SK-N-SH (cell line): ENCODE measurements around the gene TIE1. TPM values are rescaled to one million over a fixed set of nuclear protein-coding genes. Genes with fewer than 3 reads are reported as not detected.

Experiments
- CTCF ChIA-PET: fragments of 300-600, 350-600 bp; formaldehyde crosslinking; extraction: SDS; loops from one replicate; lab custom pipeline; 2021; lab: Yijun Ruan, JAX
- POLR2A ChIA-PET: fragments of 350-600 bp; sonication (Branson Sonifier 250); formaldehyde crosslinking; extraction: SDS; loops from one replicate; lab custom pipeline; 2020; ENCODE audit warnings: antibody characterized with exemption, inconsistent platforms; lab: Yijun Ruan, JAX
- DNase-seq: peaks from one replicate; pipeline ENCODE4 v3.0.0; 2012
- H2AFZ ChIP-seq: fragments of 200-600 bp; sonication (generic); 2 replicates; pipeline ENCODE4 v1.8.1; 2016; ENCODE audit warnings: antibody characterized with exemption, mild to moderate bottlenecking, low read depth
- H3F3A ChIP-seq: fragments of 200-600 bp; sonication (generic); replicated peaks from 2 replicates; pipeline ENCODE3; 2016; ENCODE audit warnings: antibody characterized with exemption, mild to moderate bottlenecking; ENCODE audit not compliant: insufficient read depth
- H3K27ac ChIP-seq, 2 experiments: fragments of 200-500 bp in 1 of 2; fragments of 200-600 bp in 1 of 2; sonication (Bioruptor generic) in 1 of 2; sonication (generic), shearing (Covaris generic) in 1 of 2; 2 replicates each; pipeline versions ENCODE4 v1.5.1 to v1.6.1; 2014 to 2016; ENCODE audit warnings: low read depth in 2 of 2, inconsistent platforms in 1 of 2, low read length in 1 of 2, mild to moderate bottlenecking in 1 of 2, mixed read lengths in 1 of 2
- H3K27me3 ChIP-seq: fragments of 200-600 bp; sonication (generic), shearing (Covaris generic); 2 replicates; pipeline ENCODE4 v1.6.1; 2016; ENCODE audit warnings: mixed run types; ENCODE audit not compliant: insufficient read depth
- H3K36me3 ChIP-seq, 2 experiments: fragments of 200-500 bp in 1 of 2; fragments of 200-600 bp in 1 of 2; sonication (Bioruptor generic) in 1 of 2; sonication (generic) in 1 of 2; replicated peaks in 1 of 2; 2 replicates each; pipeline versions ENCODE3 to v1.5.1; 2014 to 2016; ENCODE audit warnings: low read length in 1 of 2, mild to moderate bottlenecking in 1 of 2; ENCODE audit not compliant: insufficient read depth in 2 of 2, control insufficient read depth in 1 of 2
- H3K4me1 ChIP-seq, 2 experiments: fragments of 200-500 bp in 1 of 2; fragments of 200-600 bp in 1 of 2; sonication (Bioruptor generic) in 1 of 2; sonication (generic), shearing (Covaris generic) in 1 of 2; 2 replicates each; pipeline versions ENCODE4 v1.5.1 to v1.6.1; 2014 to 2016; ENCODE audit warnings: low read depth in 1 of 2, low read length in 1 of 2, mixed run types in 1 of 2; ENCODE audit not compliant: insufficient read depth in 2 of 2, control insufficient read depth in 1 of 2
- H3K4me2 ChIP-seq: fragments of 200-600 bp; sonication (generic), shearing (Covaris generic); 2 replicates; pipeline ENCODE4 v1.6.1; 2017; ENCODE audit warnings: mixed run types
- H3K4me3 ChIP-seq, 2 experiments: fragments of 200-500 bp in 1 of 2; fragments of 200-600 bp in 1 of 2; sonication (Bioruptor generic) in 1 of 2; sonication (generic), shearing (Covaris generic) in 1 of 2; 2 replicates each; pipeline versions ENCODE4 v1.5.1 to v1.8.1; 2014 to 2016; ENCODE audit warnings: low read depth in 2 of 2, inconsistent platforms in 1 of 2, low read length in 1 of 2, mild to moderate bottlenecking in 1 of 2, mixed read lengths in 1 of 2, moderate library complexity in 1 of 2
- H3K79me2 ChIP-seq: fragments of 200-600 bp; sonication (generic); 2 replicates; pipeline ENCODE4 v1.8.1; 2017; ENCODE audit warnings: mild to moderate bottlenecking; ENCODE audit not compliant: insufficient read depth
- H3K9ac ChIP-seq: fragments of 200-600 bp; sonication (generic); 2 replicates; pipeline ENCODE4 v1.6.1; 2017; ENCODE audit warnings: mixed run types
- H3K9me2 ChIP-seq: fragments of 200-600 bp; sonication (generic); 2 replicates; pipeline ENCODE4 v1.6.1; 2017; ENCODE audit warnings: mixed run types
- H3K9me3 ChIP-seq: fragments of 200-600 bp; sonication (generic); 2 replicates; pipeline ENCODE4 v1.6.1; 2017; ENCODE audit warnings: mixed run types, mild to moderate bottlenecking, moderate library complexity
- H4K20me1 ChIP-seq: fragments of 200-600 bp; sonication (generic); 2 replicates; pipeline ENCODE4 v1.6.1; 2017; ENCODE audit warnings: mild to moderate bottlenecking, mixed run types; ENCODE audit not compliant: insufficient read depth
- ELF1 ChIP-seq: IDR thresholded peaks from 2 replicates; pipeline ENCODE4 v1.4.0; 2012
- FOXM1 ChIP-seq: IDR thresholded peaks from 2 replicates; pipeline ENCODE4 v1.4.0; 2012; ENCODE audit warnings: low read depth, mild to moderate bottlenecking
- GATA2 ChIP-seq: sonication (generic); formaldehyde crosslinking; IDR thresholded peaks from 2 replicates; pipeline ENCODE4 v1.5.0; 2020; ENCODE audit warnings: mild to moderate bottlenecking, missing genetic modification reagents
- IRF3 ChIP-seq: fragments of 150-350 bp; IDR thresholded peaks from 2 replicates; pipeline ENCODE4 v1.6.1; 2016; ENCODE audit warnings: mild to moderate bottlenecking, low read depth, low read length
- JUND ChIP-seq: IDR thresholded peaks from 2 replicates; pipeline ENCODE4 v1.4.0; 2012
- NFIC ChIP-seq: IDR thresholded peaks from 2 replicates; pipeline ENCODE4 v1.4.0; 2012; ENCODE audit warnings: borderline replicate concordance
- RAD21 ChIP-seq: IDR thresholded peaks from 2 replicates; pipeline ENCODE4 v1.6.1; 2012; ENCODE audit warnings: mild to moderate bottlenecking, low read length
- RCOR1 ChIP-seq: fragments of 150-350 bp; IDR thresholded peaks from 2 replicates; pipeline ENCODE4 v1.6.1; 2017; ENCODE audit warnings: antibody characterized with exemption, low read length
- RXRA ChIP-seq: IDR thresholded peaks from 2 replicates; pipeline ENCODE4 v1.4.0; 2012; ENCODE audit warnings: low read depth, mild to moderate bottlenecking, borderline replicate concordance
- SIN3A ChIP-seq: IDR thresholded peaks from 2 replicates; pipeline ENCODE4 v1.6.1; 2012; ENCODE audit warnings: low read depth, mild to moderate bottlenecking, low read length, moderate library complexity, borderline replicate concordance
- SMC3 ChIP-seq: IDR thresholded peaks from 2 replicates; pipeline ENCODE4 v1.6.1; 2012; ENCODE audit warnings: low read depth, low read length, improper control_type of control experiment
- TAF1 ChIP-seq: IDR thresholded peaks from 2 replicates; pipeline ENCODE4 v1.6.1; 2012; ENCODE audit warnings: low read depth, mild to moderate bottlenecking, low read length, moderate library complexity, borderline replicate concordance
- TCF12 ChIP-seq: IDR thresholded peaks from 2 replicates; pipeline ENCODE4 v1.4.0; 2012
- TEAD4 ChIP-seq: IDR thresholded peaks from 2 replicates; pipeline ENCODE4 v1.4.0; 2012; ENCODE audit warnings: mild to moderate bottlenecking, borderline replicate concordance; ENCODE audit not compliant: insufficient read depth
- YY1 ChIP-seq: IDR thresholded peaks from 2 replicates; pipeline ENCODE4 v1.4.0; 2012; ENCODE audit warnings: low read depth, mild to moderate bottlenecking
- WGBS: methylation state at CpG from one replicate; pipeline ENCODE4 v1.1.6; 2017; ENCODE audit warnings: low lambda C conversion rate; 5-methylcytosine and 5-hydroxymethylcytosine counted together
- polyA plus RNA-seq, 3 experiments: library from polyadenylated mRNA; depleted of rRNA; stranded (reverse); fragments of >200 nt; gene quantifications; 2 replicates each; pipeline ENCODE4 v1.2.3, GENCODE V29; 2012
- TF ChIP-seq, protein P1 (sequence below): IDR thresholded peaks from 2 replicates; pipeline ENCODE4 v1.4.0; 2012; ENCODE audit warnings: low read depth, borderline replicate concordance

Gene TIE1
- polyA plus RNA-seq, 1 of the 3 experiments (the other 2 are of a cell fraction): 1.6 TPM

DNA sequence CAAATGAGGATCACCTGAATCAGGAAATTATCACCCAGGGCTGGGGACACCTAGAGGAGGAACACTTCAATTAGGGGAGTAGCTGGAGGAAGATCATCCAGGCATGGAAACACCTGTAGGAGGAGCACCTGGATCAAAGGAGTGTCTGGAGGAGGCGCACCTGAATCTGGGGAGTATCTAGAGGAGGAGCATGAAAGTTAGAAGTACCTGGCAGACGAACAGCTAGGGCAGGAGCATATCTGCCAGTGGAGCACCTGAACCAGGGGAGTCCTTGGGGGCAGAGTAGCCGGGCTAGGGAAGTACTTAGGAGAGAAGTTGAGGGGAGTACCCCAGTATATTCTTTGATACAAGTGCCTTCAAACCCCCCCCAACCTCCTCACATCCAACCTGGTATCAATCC is 16.7 kb upstream of the TIE1 start:
- DNase-seq: no peak
- H3K79me2 ChIP-seq: no peaks in the 10 kb centered on the region
- CTCF ChIA-PET: no interaction called here
- no peak overlapping the region for H3K4me3 ChIP-seq
- no peak overlapping the region for H3K9ac ChIP-seq
- 82% methylated on average over 3 of the region's 3 CpGs for WGBS
- H2AFZ ChIP-seq: no peak overlapping the region
- H3K36me3 ChIP-seq: no peaks in the 10 kb centered on the region
- H4K20me1 ChIP-seq: no peaks in the 10 kb centered on the region
- peaks cover 14% of the 10 kb centered on the region; the same call in 1 of the 2 replicates for H3K27me3 ChIP-seq
- H3K4me2 ChIP-seq: no peak overlapping the region
- no peak overlapping the region for H3K27ac ChIP-seq
- no peaks in the 10 kb centered on the region for H3K9me3 ChIP-seq
- no peaks in the 10 kb centered on the region; a peak in 1 of 4 replicates for H3K4me1 ChIP-seq
- POLR2A ChIA-PET: no interaction called here
- TF ChIP-seq SMC3: no peak
- TF ChIP-seq TEAD4: no peak
- no peak for TF ChIP-seq YY1
- TF ChIP-seq JUND: no peak
- no peak for TF ChIP-seq SIN3A
- TF ChIP-seq RCOR1: no peak
- no peak for TF ChIP-seq NFIC
- H3F3A ChIP-seq: no peaks in the 10 kb centered on the region
- no peaks in the 10 kb centered on the region for H3K9me2 ChIP-seq

DNA sequence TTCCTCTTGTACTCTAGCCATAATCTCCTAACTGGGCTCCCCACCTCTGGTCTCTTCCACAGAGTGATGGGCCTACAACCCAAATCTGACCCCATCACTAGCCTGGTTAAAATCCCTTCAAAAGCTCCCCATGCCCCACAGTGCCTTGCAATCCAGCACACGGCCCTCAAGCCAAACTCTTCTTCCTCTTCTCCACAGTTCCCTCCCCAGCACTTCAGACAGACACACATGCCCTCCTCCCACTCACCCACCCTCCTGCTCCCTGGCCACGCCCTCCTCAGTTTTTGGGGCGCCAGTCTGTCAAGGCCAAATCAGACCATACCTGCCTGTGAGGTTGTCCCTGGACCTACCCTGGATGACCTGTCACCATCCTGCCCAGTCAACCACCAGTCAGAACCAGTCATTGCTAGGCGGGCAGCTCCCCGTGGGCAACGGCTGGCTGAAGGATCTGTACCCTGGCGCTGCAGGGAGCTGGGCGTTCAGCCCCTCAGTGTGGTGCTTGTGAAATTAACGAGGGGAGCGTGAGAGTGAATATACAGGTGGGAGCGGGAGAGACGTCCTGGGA is 16.2 kb upstream of the TIE1 start:
- no peaks in the 10 kb centered on the region for H3K9me2 ChIP-seq
- H3K4me1 ChIP-seq: no peaks in the 10 kb centered on the region; a peak in 1 of 4 replicates
- ChIA-PET POLR2A (no interaction called here), CTCF (no interaction called here)
- no peaks in the 10 kb centered on the region for H3K79me2 ChIP-seq
- no peaks in the 10 kb centered on the region for H4K20me1 ChIP-seq
- no peak overlapping the region for H3K4me2 ChIP-seq
- no peak overlapping the region for H3K27ac ChIP-seq
- H3K9ac ChIP-seq: no peak overlapping the region
- H3K9me3 ChIP-seq: no peaks in the 10 kb centered on the region
- H2AFZ ChIP-seq: no peak overlapping the region
- DNase-seq: no peak
- no peak for TF ChIP-seq SMC3
- H3F3A ChIP-seq: no peaks in the 10 kb centered on the region
- no peaks in the 10 kb centered on the region for H3K36me3 ChIP-seq
- 68% methylated on average over 12 of the region's 12 CpGs for WGBS
- H3K4me3 ChIP-seq: no peak overlapping the region
- H3K27me3 ChIP-seq: peaks cover 16% of the 10 kb centered on the region; the same call in 1 of the 2 replicates

GRCh38 chr1:43285269-43285990 is 15.4 kb upstream of the TIE1 start, which contains the start of gene C1orf210:
Gene C1orf210 (minus strand): TSS chr1:43285581. CDS start chr1:43283270, 2,311 bp downstream.
- no peaks in the 10 kb centered on the region for H3K79me2 ChIP-seq
- TF ChIP-seq RCOR1 (no peak), RXRA (no peak), IRF3 (no peak), TEAD4 (no peak), TCF12 (no peak), YY1 (no peak), FOXM1 (no peak), GATA2 (CRISPR knock-in tag) (no peak), TAF1 (no peak), ELF1 (no peak), RAD21 (no peak)
- TF ChIP-seq, protein P1, sequence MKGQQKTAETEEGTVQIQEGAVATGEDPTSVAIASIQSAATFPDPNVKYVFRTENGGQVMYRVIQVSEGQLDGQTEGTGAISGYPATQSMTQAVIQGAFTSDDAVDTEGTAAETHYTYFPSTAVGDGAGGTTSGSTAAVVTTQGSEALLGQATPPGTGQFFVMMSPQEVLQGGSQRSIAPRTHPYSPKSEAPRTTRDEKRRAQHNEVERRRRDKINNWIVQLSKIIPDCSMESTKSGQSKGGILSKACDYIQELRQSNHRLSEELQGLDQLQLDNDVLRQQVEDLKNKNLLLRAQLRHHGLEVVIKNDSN: no peak
- TF ChIP-seq, all 33 proteins: peak for 0
- Histone ChIP-seq H3K27me3 (peaks cover 20% of the 10 kb centered on the region; the same call in 1 of the 2 replicates), H4K20me1 (no peaks in the 10 kb centered on the region), H3K27ac (no peak within 1 kb of the TSS), H3K9me3 (no peaks in the 10 kb centered on the region), H3K4me3 (no peak within 1 kb of the TSS), H3K36me3 (no peaks in the 10 kb centered on the region), H3F3A (no peaks in the 10 kb centered on the region), H3K9me2 (no peaks in the 10 kb centered on the region), H3K9ac (no peak within 1 kb of the TSS), H3K4me1 (no peaks in the 10 kb centered on the region; a peak in 1 of 4 replicates), H3K4me2 (no peak within 1 kb of the TSS), H2AFZ (no peak within 1 kb of the TSS)
- ChIA-PET CTCF (no interaction called here), POLR2A (no interaction called here)
- DNase-seq: no peak
- WGBS: 75% methylated on average over 19 of the region's 19 CpGs
